Lower leg skin (tissue), 3 donors: ENCODE measurements around the gene HECTD4.

Experiments used
- CTCF ChIP-seq, 3 donors: fragments of 450-650 bp; IDR thresholded peaks; one replicate each; pipeline ENCODE4 v1.5.1; 2016; ENCODE audit warnings: antibody characterized with exemption in 3 of 3, mild to moderate bottlenecking in 3 of 3, moderate library complexity in 2 of 3
- POLR2A ChIP-seq, 2 donors: fragments of 450-650 bp; IDR thresholded peaks; one replicate each; pipeline ENCODE4 v1.6.1; 2016 to 2017; ENCODE audit warnings: antibody characterized with exemption in 2 of 2, mild to moderate bottlenecking in 1 of 2, moderate library complexity in 1 of 2

GRCh38 chr12:112308652-112309051 lies 73.6 kb downstream of the HECTD4 start:
- no peak for TF ChIP-seq CTCF (IDR thresholded peaks at IDR 0.05)
- no peak for TF ChIP-seq POLR2A (IDR thresholded peaks at IDR 0.05)
